ENCODE data around the gene VPS11.

DNA sequence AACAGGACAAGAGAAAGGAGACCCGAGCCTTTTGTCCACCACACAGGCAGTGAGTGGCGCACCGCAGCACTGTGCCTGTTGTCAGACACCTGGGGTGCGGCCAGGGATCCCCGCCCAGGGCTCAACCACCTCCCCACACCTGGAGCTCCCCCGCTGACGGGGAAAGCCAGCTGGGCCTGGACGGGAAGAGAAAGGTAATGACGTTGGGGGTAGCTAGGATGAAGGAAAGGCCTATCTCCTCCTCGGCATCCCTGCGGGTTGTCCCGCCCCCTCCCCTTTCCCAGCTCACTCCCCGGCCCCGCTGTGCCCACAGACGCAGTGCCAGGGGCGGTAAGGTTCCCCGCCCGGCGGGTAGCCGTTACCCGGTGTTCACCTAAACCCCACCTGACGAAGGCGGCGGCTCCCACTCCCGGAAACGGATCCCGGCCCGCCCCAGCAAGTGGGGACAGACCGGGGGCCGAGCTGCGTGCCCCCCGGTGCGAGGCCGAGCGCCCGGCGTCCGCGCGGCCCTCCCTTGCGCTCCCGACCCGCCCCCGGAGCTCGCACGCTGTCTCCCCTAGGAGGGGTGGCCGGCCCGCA, 11.1 kb upstream of the VPS11 start:
- TF ChIP-seq, protein P1, sequence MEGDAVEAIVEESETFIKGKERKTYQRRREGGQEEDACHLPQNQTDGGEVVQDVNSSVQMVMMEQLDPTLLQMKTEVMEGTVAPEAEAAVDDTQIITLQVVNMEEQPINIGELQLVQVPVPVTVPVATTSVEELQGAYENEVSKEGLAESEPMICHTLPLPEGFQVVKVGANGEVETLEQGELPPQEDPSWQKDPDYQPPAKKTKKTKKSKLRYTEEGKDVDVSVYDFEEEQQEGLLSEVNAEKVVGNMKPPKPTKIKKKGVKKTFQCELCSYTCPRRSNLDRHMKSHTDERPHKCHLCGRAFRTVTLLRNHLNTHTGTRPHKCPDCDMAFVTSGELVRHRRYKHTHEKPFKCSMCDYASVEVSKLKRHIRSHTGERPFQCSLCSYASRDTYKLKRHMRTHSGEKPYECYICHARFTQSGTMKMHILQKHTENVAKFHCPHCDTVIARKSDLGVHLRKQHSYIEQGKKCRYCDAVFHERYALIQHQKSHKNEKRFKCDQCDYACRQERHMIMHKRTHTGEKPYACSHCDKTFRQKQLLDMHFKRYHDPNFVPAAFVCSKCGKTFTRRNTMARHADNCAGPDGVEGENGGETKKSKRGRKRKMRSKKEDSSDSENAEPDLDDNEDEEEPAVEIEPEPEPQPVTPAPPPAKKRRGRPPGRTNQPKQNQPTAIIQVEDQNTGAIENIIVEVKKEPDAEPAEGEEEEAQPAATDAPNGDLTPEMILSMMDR (conservative IDR thresholded peaks at IDR 0.05; ENCODE audit: low read depth, low read length) = peak; percentile 20; the same call in 1 of the 2 replicates
- no peak for TF ChIP-seq EZH2phosphoT487 (IDR thresholded peaks at IDR 0.05; ENCODE audit: borderline replicate concordance, low read length)
- TF ChIP-seq EZH2 (IDR thresholded peaks at IDR 0.05; ENCODE audit: low read length, unreplicated experiment) = no peak

All from PC-3 (cell line).